GM12891 (cell line): ENCODE data around the gene ELP1.

Experiments used
- PAX5 ChIP-seq: IDR thresholded peaks from 2 replicates; pipeline ENCODE4 v1.6.1; 2011; ENCODE audit warnings: low read length, moderate library complexity, mild to moderate bottlenecking; ENCODE audit not compliant: insufficient read depth, severe bottlenecking
- POLR2A ChIP-seq: IDR thresholded peaks from 2 replicates; pipeline ENCODE4 v1.6.1; 2011; ENCODE audit warnings: low read depth, low read length, control low read depth
- POLR2AphosphoS5 ChIP-seq: IDR thresholded peaks from 2 replicates; pipeline ENCODE4 v1.6.1; 2011; ENCODE audit warnings: low read depth, low read length, control low read depth
- SPI1 ChIP-seq: IDR thresholded peaks from 2 replicates; pipeline ENCODE4 v1.6.1; 2011; ENCODE audit warnings: low read depth, low read length, control low read depth
- TAF1 ChIP-seq: IDR thresholded peaks from 2 replicates; pipeline ENCODE4 v1.6.1; 2011; ENCODE audit warnings: low read depth, low read length, control low read depth

GRCh38 chr9:108851138-108851537 is 82.8 kb downstream of the ELP1 start:
- TF ChIP-seq POLR2A (no peak), TAF1 (no peak), POLR2AphosphoS5 (no peak), SPI1 (no peak), PAX5 (no peak)
